WTC11 (cell line): ENCODE measurements around the gene ZKSCAN3. TPM values are rescaled to one million over a fixed set of nuclear protein-coding genes. Genes with fewer than 3 reads are reported as not detected.
A peak's percentile ranks its signal among the peaks of the same experiment; 100 is the strongest.

ENCODE experiments used
- CREB1 ChIP-seq: sonication (generic); formaldehyde crosslinking; IDR thresholded peaks from 2 replicates; pipeline ENCODE4 v1.8.0; 2023; ENCODE audit warnings: mild to moderate bottlenecking, missing genetic modification reagents
- E2F5 ChIP-seq: sonication (generic); formaldehyde crosslinking; IDR thresholded peaks from 2 replicates; pipeline ENCODE4 v1.8.1; 2022; ENCODE audit warnings: mild to moderate bottlenecking, moderate library complexity, missing genetic modification reagents
- ESRRA ChIP-seq: sonication (generic); formaldehyde crosslinking; IDR thresholded peaks from 2 replicates; pipeline ENCODE4 v1.8.1; 2022; ENCODE audit warnings: mild to moderate bottlenecking, missing genetic modification reagents, borderline replicate concordance
- ETV6 ChIP-seq: sonication (generic); formaldehyde crosslinking; IDR thresholded peaks from 2 replicates; pipeline ENCODE4 v1.8.1; 2022; ENCODE audit warnings: mild to moderate bottlenecking, missing genetic modification reagents
- FOXJ3 ChIP-seq: sonication (generic); formaldehyde crosslinking; IDR thresholded peaks from 2 replicates; pipeline ENCODE4 v1.9.0; 2021; ENCODE audit warnings: missing genetic modification reagents, mild to moderate bottlenecking, borderline replicate concordance
- FOXP1 ChIP-seq: sonication (generic); formaldehyde crosslinking; IDR thresholded peaks from 2 replicates; pipeline ENCODE4 v1.8.0; 2022; ENCODE audit warnings: missing genetic modification reagents, mild to moderate bottlenecking, moderate library complexity, borderline replicate concordance
- JAZF1 ChIP-seq: fragments of 250-450 bp; sonication (Bioruptor Pico); IDR thresholded peaks from 2 replicates; pipeline ENCODE4 v1.9.0; 2021; ENCODE audit warnings: moderate library complexity, mild to moderate bottlenecking, inconsistent platforms
- KAT7 ChIP-seq: sonication (generic); formaldehyde crosslinking; IDR thresholded peaks from 2 replicates; pipeline ENCODE4 v1.8.1; 2023; ENCODE audit warnings: missing genetic modification reagents, mild to moderate bottlenecking, borderline replicate concordance
- OVOL2 ChIP-seq: fragments of 250-450 bp; sonication (Bioruptor Pico); IDR thresholded peaks from 2 replicates; pipeline ENCODE4 v1.9.0; 2021; ENCODE audit warnings: mild to moderate bottlenecking, borderline replicate concordance
- RORB ChIP-seq: fragments of 250-450 bp; sonication (Bioruptor Pico); IDR thresholded peaks from 2 replicates; pipeline ENCODE4 v1.9.0; 2021; ENCODE audit warnings: mild to moderate bottlenecking
- SMAD3 ChIP-seq: sonication (generic); formaldehyde crosslinking; IDR thresholded peaks from 2 replicates; pipeline ENCODE4 v1.8.0; 2022; ENCODE audit warnings: missing genetic modification reagents, mild to moderate bottlenecking, borderline replicate concordance
- SOX15 ChIP-seq: fragments of 250-450 bp; sonication (Bioruptor Pico); IDR thresholded peaks from 2 replicates; pipeline ENCODE4 v1.9.0; 2021; ENCODE audit warnings: mild to moderate bottlenecking
- SP1 ChIP-seq: sonication (generic); formaldehyde crosslinking; conservative IDR thresholded peaks from 2 replicates; pipeline ENCODE4 v1.8.1; 2022; ENCODE audit warnings: missing genetic modification reagents
- TCF7 ChIP-seq: sonication (generic); formaldehyde crosslinking; IDR thresholded peaks from 2 replicates; pipeline ENCODE4 v1.8.0; 2022; ENCODE audit warnings: mild to moderate bottlenecking, low read depth, missing genetic modification reagents, moderate library complexity
- TEAD1 ChIP-seq: sonication (generic); formaldehyde crosslinking; IDR thresholded peaks from 2 replicates; pipeline ENCODE4 v1.8.0; 2022; ENCODE audit warnings: mild to moderate bottlenecking, missing genetic modification reagents
- TEAD4 ChIP-seq: sonication (generic); formaldehyde crosslinking; IDR thresholded peaks from 2 replicates; pipeline ENCODE4 v1.8.0; 2022; ENCODE audit warnings: mild to moderate bottlenecking, missing genetic modification reagents
- ZBTB43 ChIP-seq: sonication (generic); formaldehyde crosslinking; IDR thresholded peaks from 2 replicates; pipeline ENCODE4 v1.8.1; 2023; ENCODE audit warnings: mild to moderate bottlenecking, missing genetic modification reagents
- ZNF138 ChIP-seq: sonication (generic); formaldehyde crosslinking; conservative IDR thresholded peaks from 2 replicates; pipeline ENCODE4 v1.8.1; 2022; ENCODE audit warnings: mild to moderate bottlenecking, moderate library complexity, missing genetic modification reagents
- ZNF263 ChIP-seq: sonication (generic); formaldehyde crosslinking; IDR thresholded peaks from 2 replicates; pipeline ENCODE4 v1.8.1; 2022; ENCODE audit warnings: low read depth, mild to moderate bottlenecking, moderate library complexity, missing genetic modification reagents
- ZNF423 ChIP-seq: fragments of 250-450 bp; sonication (Bioruptor Pico); IDR thresholded peaks from 2 replicates; pipeline ENCODE4 v2.1.2; 2022; ENCODE audit warnings: mild to moderate bottlenecking, moderate library complexity
- ZNF671 ChIP-seq: fragments of 250-450 bp; sonication (Bioruptor Pico); IDR thresholded peaks from 2 replicates; pipeline ENCODE4 v1.8.0; 2021; ENCODE audit warnings: mild to moderate bottlenecking
- total RNA-seq: library from RNA; stranded (reverse); gene quantifications from 3 replicates; pipeline ENCODE4 v1.2.3, GENCODE V29; 2021
- TF ChIP-seq, protein P1 (sequence below): sonication (generic); formaldehyde crosslinking; IDR thresholded peaks from 2 replicates; pipeline ENCODE4 v1.8.0; 2022; ENCODE audit warnings: mild to moderate bottlenecking, missing genetic modification reagents
- TF ChIP-seq, protein P2 (sequence below): fragments of 200-600 bp; IDR thresholded peaks from 2 replicates; pipeline ENCODE4 v1.8.0; 2022; ENCODE audit warnings: antibody characterized with exemption
- TF ChIP-seq, protein P3 (sequence below): sonication (generic); formaldehyde crosslinking; IDR thresholded peaks from 2 replicates; pipeline ENCODE4 v1.8.0; 2022; ENCODE audit warnings: mild to moderate bottlenecking, missing genetic modification reagents
- TF ChIP-seq, protein P4 (sequence below): fragments of 250-450 bp; sonication (Bioruptor Pico); conservative IDR thresholded peaks from 2 replicates; pipeline ENCODE4 v1.9.0; 2021; ENCODE audit warnings: mild to moderate bottlenecking
- TF ChIP-seq, protein P5 (sequence below): sonication (generic); formaldehyde crosslinking; IDR thresholded peaks from 2 replicates; pipeline ENCODE4 v1.8.1; 2022; ENCODE audit warnings: low read depth, mild to moderate bottlenecking, moderate library complexity, missing genetic modification reagents, borderline replicate concordance
- TF ChIP-seq, protein P6 (sequence below): fragments of 250-450 bp; sonication (Bioruptor Pico); IDR thresholded peaks from 2 replicates; pipeline ENCODE4 v2.1.2; 2022; ENCODE audit warnings: mild to moderate bottlenecking, moderate library complexity

Gene ZKSCAN3
- total RNA-seq, 1 experiment from 2014 or later: 5.4 TPM

- TF ChIP-seq, protein P1, sequence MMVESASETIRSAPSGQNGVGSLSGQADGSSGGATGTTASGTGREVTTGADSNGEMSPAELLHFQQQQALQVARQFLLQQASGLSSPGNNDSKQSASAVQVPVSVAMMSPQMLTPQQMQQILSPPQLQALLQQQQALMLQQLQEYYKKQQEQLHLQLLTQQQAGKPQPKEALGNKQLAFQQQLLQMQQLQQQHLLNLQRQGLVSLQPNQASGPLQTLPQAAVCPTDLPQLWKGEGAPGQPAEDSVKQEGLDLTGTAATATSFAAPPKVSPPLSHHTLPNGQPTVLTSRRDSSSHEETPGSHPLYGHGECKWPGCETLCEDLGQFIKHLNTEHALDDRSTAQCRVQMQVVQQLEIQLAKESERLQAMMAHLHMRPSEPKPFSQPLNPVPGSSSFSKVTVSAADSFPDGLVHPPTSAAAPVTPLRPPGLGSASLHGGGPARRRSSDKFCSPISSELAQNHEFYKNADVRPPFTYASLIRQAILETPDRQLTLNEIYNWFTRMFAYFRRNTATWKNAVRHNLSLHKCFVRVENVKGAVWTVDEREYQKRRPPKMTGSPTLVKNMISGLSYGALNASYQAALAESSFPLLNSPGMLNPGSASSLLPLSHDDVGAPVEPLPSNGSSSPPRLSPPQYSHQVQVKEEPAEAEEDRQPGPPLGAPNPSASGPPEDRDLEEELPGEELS (CRISPR knock-in tag): 0 out of 2 replicates have a peak, but pooled peaks have one; percentile 59
- TF ChIP-seq, protein P2, sequence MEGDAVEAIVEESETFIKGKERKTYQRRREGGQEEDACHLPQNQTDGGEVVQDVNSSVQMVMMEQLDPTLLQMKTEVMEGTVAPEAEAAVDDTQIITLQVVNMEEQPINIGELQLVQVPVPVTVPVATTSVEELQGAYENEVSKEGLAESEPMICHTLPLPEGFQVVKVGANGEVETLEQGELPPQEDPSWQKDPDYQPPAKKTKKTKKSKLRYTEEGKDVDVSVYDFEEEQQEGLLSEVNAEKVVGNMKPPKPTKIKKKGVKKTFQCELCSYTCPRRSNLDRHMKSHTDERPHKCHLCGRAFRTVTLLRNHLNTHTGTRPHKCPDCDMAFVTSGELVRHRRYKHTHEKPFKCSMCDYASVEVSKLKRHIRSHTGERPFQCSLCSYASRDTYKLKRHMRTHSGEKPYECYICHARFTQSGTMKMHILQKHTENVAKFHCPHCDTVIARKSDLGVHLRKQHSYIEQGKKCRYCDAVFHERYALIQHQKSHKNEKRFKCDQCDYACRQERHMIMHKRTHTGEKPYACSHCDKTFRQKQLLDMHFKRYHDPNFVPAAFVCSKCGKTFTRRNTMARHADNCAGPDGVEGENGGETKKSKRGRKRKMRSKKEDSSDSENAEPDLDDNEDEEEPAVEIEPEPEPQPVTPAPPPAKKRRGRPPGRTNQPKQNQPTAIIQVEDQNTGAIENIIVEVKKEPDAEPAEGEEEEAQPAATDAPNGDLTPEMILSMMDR: peak; percentile 12; the same call in 1 of the 2 replicates
- TF ChIP-seq RORB (no peak), SP1 (CRISPR knock-in tag) (peak; percentile 29; the same call in 1 of the 2 replicates), ETV6 (CRISPR knock-in tag) (peak; percentile 61; the same call in 1 of the 2 replicates), FOXJ3 (CRISPR knock-in tag) (no peak), E2F5 (CRISPR knock-in tag) (no peak), KAT7 (CRISPR knock-in tag) (0 out of 2 replicates have a peak, but pooled peaks have one; percentile 83), SMAD3 (CRISPR knock-in tag) (no peak), ZNF671 (no peak), ESRRA (CRISPR knock-in tag) (no peak), ZBTB43 (CRISPR knock-in tag) (no peak), CREB1 (CRISPR knock-in tag) (peak; percentile 84), TEAD1 (CRISPR knock-in tag) (peak; percentile 86; the same call in 1 of the 2 replicates), FOXP1 (CRISPR knock-in tag) (peak; percentile 62; the same call in 1 of the 2 replicates), ZNF138 (CRISPR knock-in tag) (no peak), TEAD4 (no peak), TCF7 (CRISPR knock-in tag) (no peak), SOX15 (CRISPR knock-in tag) (no peak), ZNF423 (CRISPR knock-in tag) (peak; percentile 86), JAZF1 (CRISPR knock-in tag) (no peak), OVOL2 (CRISPR knock-in tag) (no peak), ZNF263 (CRISPR knock-in tag) (no peak)
- TF ChIP-seq, protein P3, sequence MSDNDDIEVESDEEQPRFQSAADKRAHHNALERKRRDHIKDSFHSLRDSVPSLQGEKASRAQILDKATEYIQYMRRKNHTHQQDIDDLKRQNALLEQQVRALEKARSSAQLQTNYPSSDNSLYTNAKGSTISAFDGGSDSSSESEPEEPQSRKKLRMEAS (CRISPR knock-in tag): peak; percentile 95
- TF ChIP-seq, protein P4, sequence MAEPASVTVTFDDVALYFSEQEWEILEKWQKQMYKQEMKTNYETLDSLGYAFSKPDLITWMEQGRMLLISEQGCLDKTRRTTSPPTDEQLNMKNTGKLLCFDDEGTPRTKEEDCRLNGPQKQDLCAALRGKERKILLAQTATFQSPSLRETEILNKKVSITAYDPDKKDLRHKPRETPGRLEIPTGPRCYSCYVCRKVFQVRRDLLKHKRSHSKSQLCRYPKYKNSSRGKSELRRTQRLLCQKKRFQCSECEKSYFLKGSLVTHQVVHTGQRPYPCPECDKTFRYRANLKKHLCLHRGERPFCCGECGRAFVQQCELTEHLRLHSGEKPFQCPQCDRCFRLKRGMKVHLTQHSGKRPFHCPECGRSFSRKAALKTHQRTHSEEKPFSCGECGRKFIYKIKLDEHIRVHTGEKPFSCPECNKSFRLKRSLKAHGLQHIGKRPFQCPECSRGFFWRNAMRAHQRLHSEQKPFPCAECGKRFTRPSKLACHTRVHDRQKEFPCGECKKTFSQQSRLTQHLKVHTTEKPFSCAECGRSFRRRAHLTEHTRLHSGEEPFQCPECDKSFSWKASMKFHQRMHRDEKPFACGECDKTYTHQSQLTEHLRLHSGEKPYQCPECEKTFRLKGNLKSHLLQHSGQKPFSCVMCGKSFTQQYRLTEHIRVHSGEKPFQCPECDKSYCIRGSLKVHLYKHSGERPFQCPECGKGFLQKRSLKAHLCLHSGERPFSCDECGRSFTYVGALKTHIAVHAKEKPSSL (CRISPR knock-in tag): no peak
- TF ChIP-seq, protein P5, sequence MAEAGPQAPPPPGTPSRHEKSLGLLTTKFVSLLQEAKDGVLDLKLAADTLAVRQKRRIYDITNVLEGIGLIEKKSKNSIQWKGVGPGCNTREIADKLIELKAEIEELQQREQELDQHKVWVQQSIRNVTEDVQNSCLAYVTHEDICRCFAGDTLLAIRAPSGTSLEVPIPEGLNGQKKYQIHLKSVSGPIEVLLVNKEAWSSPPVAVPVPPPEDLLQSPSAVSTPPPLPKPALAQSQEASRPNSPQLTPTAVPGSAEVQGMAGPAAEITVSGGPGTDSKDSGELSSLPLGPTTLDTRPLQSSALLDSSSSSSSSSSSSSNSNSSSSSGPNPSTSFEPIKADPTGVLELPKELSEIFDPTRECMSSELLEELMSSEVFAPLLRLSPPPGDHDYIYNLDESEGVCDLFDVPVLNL: no peak
- TF ChIP-seq, protein P6, sequence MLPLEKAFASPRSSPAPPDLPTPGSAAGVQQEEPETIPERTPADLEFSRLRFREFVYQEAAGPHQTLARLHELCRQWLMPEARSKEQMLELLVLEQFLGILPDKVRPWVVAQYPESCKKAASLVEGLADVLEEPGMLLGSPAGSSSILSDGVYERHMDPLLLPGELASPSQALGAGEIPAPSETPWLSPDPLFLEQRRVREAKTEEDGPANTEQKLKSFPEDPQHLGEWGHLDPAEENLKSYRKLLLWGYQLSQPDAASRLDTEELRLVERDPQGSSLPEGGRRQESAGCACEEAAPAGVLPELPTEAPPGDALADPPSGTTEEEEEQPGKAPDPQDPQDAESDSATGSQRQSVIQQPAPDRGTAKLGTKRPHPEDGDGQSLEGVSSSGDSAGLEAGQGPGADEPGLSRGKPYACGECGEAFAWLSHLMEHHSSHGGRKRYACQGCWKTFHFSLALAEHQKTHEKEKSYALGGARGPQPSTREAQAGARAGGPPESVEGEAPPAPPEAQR (CRISPR knock-in tag): no peak
Observed at GRCh38 chr6:28383235-28384142, 33.7 kb downstream of the ZKSCAN3 start (continued).
